Mesenteric fat pad (tissue), 1 donor: ENCODE results near the gene MEFV. TPM values are rescaled to one million over a fixed set of nuclear protein-coding genes. Genes with fewer than 3 reads are reported as not detected.
A peak's percentile ranks its signal among the peaks of the same experiment; 100 is the strongest.
"Not testable (repeated sequence)": the region's sequence is repeated elsewhere in the genome, so short reads cannot be mapped to it uniquely, and the experiment has no call there.

ENCODE experiments used
- DNase-seq: peaks from one replicate; pipeline ENCODE4 v3.0.0-alpha.2; 2020; ENCODE audit warnings: low spot score
- total RNA-seq: library from RNA; stranded (reverse); fragmentation: NEBNext Ultra II Directional; extraction: Animal tissue kit (Norgen Biotek cat#: 25700); gene quantifications from one replicate; pipeline ENCODE4 v1.2.1, GENCODE V29; 2021
- donor health status: DM: yes; HTN: yes; CAD: no.

MEFV gene
- total RNA-seq, 1 donor from 2014 or later: 6.0 TPM

GRCh38 chr16:3270718-3271117, 14.3 kb upstream of the MEFV start:
- not testable (repeated sequence) for DNase-seq

- no peak for DNase-seq
Measured at GRCh38 chr16:3268294-3268693, 11.9 kb upstream of the MEFV start.

- no peak for DNase-seq
Measured at GRCh38 chr16:3266873-3267537, 10.6 kb upstream of the MEFV start.

- peak; percentile 98 for DNase-seq
Measured at GRCh38 chr16:3264137-3265036, 8.0 kb upstream of the MEFV start.

GRCh38 chr16:3262517-3262916, 6.1 kb upstream of the MEFV start:
- no peak for DNase-seq

GRCh38 chr16:3259836-3260235, 3.4 kb upstream of the MEFV start:
- no peak for DNase-seq

GRCh38 chr16:3256866-3257465, 533 bp upstream of the MEFV start:
- peak; percentile 67 for DNase-seq

- peak; percentile 69 for DNase-seq
Measured at GRCh38 chr16:3254309-3254708, 2.1 kb downstream of the MEFV start.

GRCh38 chr16:3252967-3253366, 3.5 kb downstream of the MEFV start:
- DNase-seq: no peak

GRCh38 chr16:3249451-3249850, 7.0 kb downstream of the MEFV start:
- peak; percentile 62 for DNase-seq

- DNase-seq: peak; percentile 20
Measured at GRCh38 chr16:3249020-3249419, 7.4 kb downstream of the MEFV start.

- peak; percentile 30 for DNase-seq
Measured at GRCh38 chr16:3248596-3248995, 7.8 kb downstream of the MEFV start.

GRCh38 chr16:3246876-3247275, 9.6 kb downstream of the MEFV start:
- DNase-seq: no peak

- DNase-seq: no peak
Measured at GRCh38 chr16:3246002-3246401, 10.4 kb downstream of the MEFV start.

GRCh38 chr16:3243882-3244281, 12.6 kb downstream of the MEFV start:
- DNase-seq: peak; percentile 28

- DNase-seq: peak; percentile 43
Measured at GRCh38 chr16:3242709-3243108, 13.7 kb downstream of the MEFV start.

GRCh38 chr16:3241761-3242160, 14.7 kb downstream of the MEFV start:
- DNase-seq: no peak

GRCh38 chr16:3235856-3236669, 20.4 kb downstream of the MEFV start:
- DNase-seq: peak; percentile 88

GRCh38 chr16:3234857-3235561, 21.4 kb downstream of the MEFV start, which contains the start of gene ZNF200:
ZNF200 (minus strand) TSS chr16:3235158; CDS start chr16:3233755, 1,403 bp downstream.
- DNase-seq: peak; percentile 99

GRCh38 chr16:3234543-3234856, 21.9 kb downstream of the MEFV start:
- DNase-seq: no peak
